K562 (cell line): Measurements from ENCODE around the gene IRF1. TPM values are rescaled to one million over a fixed set of nuclear protein-coding genes. Genes with fewer than 3 reads are reported as not detected.

Source experiments
- HLTF ChIP-seq: fragments of 450-650 bp; IDR thresholded peaks from 2 replicates; pipeline ENCODE4 v1.6.1; 2016
- NFRKB ChIP-seq: fragments of 450-650 bp; IDR thresholded peaks from 2 replicates; pipeline ENCODE4 v1.6.1; 2016; ENCODE audit warnings: low read depth
- TARDBP ChIP-seq: fragments of 450-650 bp; IDR thresholded peaks from 2 replicates; pipeline ENCODE4 v1.6.1; 2016
- ZKSCAN8 ChIP-seq: fragments of 200-800 bp; sonication (Bioruptor generic); IDR thresholded peaks from 2 replicates; pipeline ENCODE4 v1.6.1; 2016; ENCODE audit warnings: missing genetic modification characterization, missing compliant biosample characterization
- ZNF76 ChIP-seq: fragments of 250-450 bp; sonication (Bioruptor Pico); IDR thresholded peaks from 2 replicates; pipeline ENCODE4 v1.4.0; 2020; ENCODE audit warnings: mild to moderate bottlenecking, moderate library complexity, borderline replicate concordance
- polyA plus RNA-seq, 8 experiments: library from polyadenylated mRNA; depleted of rRNA in 4 of 8; stranded (reverse) in 5 of 8; unstranded in 3 of 8; fragments of >200 nt; fragmentation: Nextera tagmentation in 2 of 8; fragmentation: Illumina TruSeq in 1 of 8; extraction: Ambion mirVana in 2 of 8; extraction: Trizol in 1 of 8; gene quantifications; 2 replicates each; pipeline versions ENCODE4 v1.2.1 to v1.2.3, GENCODE V29; 2011 to 2014; ENCODE audit warnings: inconsistent platforms in 1 of 8, missing spikeins in 1 of 8
- total RNA-seq, 7 experiments: library from RNA; depleted of rRNA in 6 of 7; stranded (reverse); fragments of >200 nt in 6 of 7; fragmentation: Illumina TruSeq in 2 of 7; extraction: Trizol in 2 of 7; gene quantifications; 2 replicates each; pipeline versions ENCODE4 v1.2.1 to v1.2.3, GENCODE V29; 2011 to 2021; ENCODE audit warnings: low replicate concordance in 1 of 7
- TF ChIP-seq, protein P1 (sequence below), 2 experiments: fragments of 450-650 bp; IDR thresholded peaks; 2 replicates each; pipeline ENCODE4 v1.6.1; 2016; ENCODE audit warnings: mild to moderate bottlenecking in 2 of 2, borderline replicate concordance in 1 of 2, low read depth in 1 of 2, moderate library complexity in 1 of 2
- TF ChIP-seq, protein P2 (sequence below): fragments of 450-650 bp; IDR thresholded peaks from 2 replicates; pipeline ENCODE4 v1.6.1; 2017; ENCODE audit warnings: antibody characterized with exemption
- TF ChIP-seq, protein P3 (sequence below): IDR thresholded peaks from 2 replicates; pipeline ENCODE4 v1.6.1; 2011; ENCODE audit warnings: borderline replicate concordance, low read depth, mild to moderate bottlenecking, moderate library complexity, low read length; ENCODE audit not compliant: insufficient read depth, poor library complexity, severe bottlenecking

The IRF1 gene
- total and polyA plus RNA-seq, 9 of the 15 experiments (the other 6 are each of a cell fraction or from before 2014, with no cell fraction given) = 1.1 to 12.3 (median 5.9) TPM

DNA sequence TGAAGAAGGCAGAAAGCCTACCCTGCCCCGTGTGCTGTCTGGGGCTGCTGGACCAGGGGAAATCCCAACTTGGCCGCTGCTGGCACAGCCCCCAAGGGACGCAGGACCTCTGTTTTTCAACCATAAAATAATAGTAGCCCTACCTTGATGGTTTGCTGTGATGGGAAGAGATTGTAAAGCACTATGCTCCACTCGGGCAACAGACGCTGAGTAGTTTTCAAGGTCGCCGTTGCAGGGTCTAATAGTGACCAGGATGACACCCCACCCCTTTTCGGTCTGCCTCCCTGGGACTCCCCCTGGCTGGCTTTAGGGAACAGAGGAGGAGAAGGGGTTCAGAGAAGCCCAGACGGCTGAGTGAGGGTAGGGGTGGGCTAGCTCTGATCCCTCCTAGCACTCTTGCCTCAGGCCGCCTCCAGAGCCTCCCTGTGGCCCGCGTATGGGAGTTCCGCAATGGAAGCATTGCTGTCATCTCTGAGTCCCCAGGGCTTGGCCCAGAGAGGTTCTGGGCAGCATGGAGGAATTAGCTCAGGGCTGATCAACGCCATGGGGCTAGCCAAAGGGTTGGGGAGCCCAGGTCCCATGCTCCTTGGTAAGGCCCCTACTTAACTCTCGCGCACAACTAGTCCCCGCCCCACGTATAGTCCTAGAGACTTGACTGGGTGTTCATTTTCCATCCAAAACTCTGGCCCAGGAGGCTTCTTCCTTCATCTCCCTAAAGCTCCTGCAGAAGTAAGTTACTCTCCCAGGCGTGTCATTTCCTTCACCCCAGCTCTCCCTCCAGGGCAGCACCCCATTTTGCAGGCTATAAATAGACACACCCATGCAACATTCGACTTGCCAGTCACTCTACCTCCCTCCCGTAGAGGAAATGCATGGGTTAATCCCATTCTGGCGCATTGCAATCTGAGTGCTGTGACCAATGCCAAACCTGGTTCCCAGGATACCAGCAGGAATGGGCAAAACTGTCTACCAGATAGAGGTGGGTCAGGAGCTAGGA is 1.1 kb upstream of the IRF1 start (continued):
- TF ChIP-seq, protein P1, sequence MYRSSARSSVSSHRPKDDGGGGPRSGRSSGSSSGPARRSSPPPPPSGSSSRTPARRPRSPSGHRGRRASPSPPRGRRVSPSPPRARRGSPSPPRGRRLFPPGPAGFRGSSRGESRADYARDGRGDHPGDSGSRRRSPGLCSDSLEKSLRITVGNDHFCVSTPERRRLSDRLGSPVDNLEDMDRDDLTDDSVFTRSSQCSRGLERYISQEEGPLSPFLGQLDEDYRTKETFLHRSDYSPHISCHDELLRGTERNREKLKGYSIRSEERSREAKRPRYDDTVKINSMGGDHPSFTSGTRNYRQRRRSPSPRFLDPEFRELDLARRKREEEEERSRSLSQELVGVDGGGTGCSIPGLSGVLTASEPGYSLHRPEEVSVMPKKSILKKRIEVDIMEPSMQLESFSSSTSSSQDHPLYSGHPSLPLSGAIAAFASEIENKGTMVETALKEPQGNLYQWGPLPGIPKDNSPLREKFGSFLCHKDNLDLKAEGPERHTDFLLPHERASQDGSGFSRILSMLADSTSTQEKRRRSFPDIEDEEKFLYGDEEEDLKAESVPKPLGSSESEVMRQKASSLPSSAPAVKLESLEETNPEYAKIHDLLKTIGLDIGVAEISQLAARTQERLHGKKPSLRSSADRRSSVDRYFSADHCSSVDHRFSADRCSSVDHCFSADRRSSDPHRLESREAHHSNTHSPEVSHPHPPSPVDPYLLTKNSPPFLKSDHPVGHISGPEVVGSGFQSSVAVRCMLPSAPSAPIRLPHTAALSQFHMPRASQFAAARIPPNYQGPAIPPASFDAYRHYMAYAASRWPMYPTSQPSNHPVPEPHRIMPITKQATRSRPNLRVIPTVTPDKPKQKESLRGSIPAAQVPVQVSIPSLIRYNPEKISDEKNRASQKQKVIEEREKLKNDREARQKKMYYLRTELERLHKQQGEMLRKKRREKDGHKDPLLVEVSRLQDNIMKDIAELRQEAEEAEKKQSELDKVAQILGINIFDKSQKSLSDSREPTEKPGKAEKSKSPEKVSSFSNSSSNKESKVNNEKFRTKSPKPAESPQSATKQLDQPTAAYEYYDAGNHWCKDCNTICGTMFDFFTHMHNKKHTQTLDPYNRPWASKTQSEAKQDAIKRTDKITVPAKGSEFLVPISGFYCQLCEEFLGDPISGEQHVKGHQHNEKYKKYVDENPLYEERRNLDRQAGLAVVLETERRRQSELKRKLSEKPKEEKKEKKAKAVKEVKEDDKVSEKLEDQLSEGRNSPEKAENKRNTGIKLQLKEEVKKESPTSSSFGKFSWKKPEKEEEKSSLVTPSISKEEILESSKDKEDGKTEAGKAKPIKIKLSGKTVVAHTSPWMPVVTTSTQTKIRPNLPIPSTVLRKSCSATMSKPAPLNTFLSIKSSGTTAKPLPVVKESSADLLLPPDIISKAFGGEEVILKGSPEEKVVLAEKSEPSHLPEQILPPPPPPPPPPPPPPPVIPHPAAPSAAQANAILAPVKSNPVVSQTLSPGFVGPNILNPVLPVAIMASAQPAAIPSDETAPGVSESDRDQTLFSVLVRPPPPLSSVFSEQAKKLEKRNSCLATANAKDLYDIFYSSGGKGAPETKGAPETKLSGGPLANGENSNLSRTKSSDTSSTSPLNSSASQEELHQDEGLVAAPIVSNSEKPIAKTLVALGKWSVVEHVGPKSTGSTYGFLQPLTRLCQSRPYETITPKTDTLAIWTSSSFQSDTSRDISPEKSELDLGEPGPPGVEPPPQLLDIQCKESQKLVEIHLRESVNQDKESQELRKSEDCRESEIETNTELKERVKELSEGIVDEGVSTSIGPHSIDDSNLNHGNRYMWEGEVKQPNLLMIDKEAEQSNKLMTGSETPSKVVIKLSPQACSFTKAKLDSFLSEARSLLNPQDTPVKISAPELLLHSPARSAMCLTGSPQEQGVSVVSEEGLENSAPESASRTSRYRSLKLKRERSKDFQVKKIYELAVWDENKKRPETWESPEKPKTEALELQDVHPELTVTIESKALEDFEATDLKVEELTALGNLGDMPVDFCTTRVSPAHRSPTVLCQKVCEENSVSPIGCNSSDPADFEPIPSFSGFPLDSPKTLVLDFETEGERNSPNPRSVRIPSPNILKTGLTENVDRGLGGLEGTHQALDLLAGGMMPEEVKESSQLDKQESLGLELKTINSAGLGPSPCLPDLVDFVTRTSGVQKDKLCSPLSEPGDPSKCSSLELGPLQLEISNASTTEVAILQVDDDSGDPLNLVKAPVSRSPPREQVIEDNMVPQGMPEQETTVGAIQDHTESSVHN (IDR thresholded peaks at IDR 0.05; ENCODE audit: borderline replicate concordance in 1 of 2, low read depth in 1 of 2) = no peak
- TF ChIP-seq ZKSCAN8 = no peak
- 0 out of 2 replicates have a peak, but pooled peaks have one; percentile 1 for TF ChIP-seq NFRKB
- TF ChIP-seq, protein P2, sequence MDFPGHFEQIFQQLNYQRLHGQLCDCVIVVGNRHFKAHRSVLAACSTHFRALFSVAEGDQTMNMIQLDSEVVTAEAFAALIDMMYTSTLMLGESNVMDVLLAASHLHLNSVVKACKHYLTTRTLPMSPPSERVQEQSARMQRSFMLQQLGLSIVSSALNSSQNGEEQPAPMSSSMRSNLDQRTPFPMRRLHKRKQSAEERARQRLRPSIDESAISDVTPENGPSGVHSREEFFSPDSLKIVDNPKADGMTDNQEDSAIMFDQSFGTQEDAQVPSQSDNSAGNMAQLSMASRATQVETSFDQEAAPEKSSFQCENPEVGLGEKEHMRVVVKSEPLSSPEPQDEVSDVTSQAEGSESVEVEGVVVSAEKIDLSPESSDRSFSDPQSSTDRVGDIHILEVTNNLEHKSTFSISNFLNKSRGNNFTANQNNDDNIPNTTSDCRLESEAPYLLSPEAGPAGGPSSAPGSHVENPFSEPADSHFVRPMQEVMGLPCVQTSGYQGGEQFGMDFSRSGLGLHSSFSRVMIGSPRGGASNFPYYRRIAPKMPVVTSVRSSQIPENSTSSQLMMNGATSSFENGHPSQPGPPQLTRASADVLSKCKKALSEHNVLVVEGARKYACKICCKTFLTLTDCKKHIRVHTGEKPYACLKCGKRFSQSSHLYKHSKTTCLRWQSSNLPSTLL = no peak
- no peak for TF ChIP-seq ZNF76
- TF ChIP-seq TARDBP = no peak
- TF ChIP-seq, protein P3, sequence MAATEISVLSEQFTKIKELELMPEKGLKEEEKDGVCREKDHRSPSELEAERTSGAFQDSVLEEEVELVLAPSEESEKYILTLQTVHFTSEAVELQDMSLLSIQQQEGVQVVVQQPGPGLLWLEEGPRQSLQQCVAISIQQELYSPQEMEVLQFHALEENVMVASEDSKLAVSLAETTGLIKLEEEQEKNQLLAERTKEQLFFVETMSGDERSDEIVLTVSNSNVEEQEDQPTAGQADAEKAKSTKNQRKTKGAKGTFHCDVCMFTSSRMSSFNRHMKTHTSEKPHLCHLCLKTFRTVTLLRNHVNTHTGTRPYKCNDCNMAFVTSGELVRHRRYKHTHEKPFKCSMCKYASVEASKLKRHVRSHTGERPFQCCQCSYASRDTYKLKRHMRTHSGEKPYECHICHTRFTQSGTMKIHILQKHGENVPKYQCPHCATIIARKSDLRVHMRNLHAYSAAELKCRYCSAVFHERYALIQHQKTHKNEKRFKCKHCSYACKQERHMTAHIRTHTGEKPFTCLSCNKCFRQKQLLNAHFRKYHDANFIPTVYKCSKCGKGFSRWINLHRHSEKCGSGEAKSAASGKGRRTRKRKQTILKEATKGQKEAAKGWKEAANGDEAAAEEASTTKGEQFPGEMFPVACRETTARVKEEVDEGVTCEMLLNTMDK = no peak
- no peak for TF ChIP-seq HLTF
